HG03520 (cell line): ENCODE measurements around the gene EIPR1.

Experiments used
- ATAC-seq: cut with Tn5 transposase; IDR thresholded peaks from one replicate; pipeline ENCODE4 v1.9.1; 2021; ENCODE audit warnings: mild to moderate bottlenecking, moderate library complexity; ENCODE audit not compliant: unreplicated experiment

EIPR1 gene

DNA sequence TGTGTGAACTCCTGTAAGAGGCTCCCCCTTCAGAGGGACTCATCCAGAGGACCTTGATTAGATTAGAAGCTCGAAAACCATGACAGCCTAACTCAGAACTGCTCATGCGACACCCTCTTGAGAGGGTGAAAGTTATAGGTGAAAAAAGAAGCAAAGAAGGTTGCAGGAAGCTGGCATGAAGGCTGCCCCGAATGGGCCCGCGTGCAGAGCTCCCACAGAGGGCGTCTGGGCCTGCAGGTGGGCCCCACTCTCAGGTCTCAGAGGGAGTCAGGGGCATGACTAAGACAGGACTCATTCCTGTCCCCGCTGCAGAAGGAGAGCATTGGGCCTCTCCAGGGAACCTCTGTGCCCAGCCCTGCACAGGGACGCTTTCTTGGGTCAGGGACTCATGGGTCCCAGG is 235.4 kb downstream of the EIPR1 start:
- no peak for ATAC-seq

DNA sequence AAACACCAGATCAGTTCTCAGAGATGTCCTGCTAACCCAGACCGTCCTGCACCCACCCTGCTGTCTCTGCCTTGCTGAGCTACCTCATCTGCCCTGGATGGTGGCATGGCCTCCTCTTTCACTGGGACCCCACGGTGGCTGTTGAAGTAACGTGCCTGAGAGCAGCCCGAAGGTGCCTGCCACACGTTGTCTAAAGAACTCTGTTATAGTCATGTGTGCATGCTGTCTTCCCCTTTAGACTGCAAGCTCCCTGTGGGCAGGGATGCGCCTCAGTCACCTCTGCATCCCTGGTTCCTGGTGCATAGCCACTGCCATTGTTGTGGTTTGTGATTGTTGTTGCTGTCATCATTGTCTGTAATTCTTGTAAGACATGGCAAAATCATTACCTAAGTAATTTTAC is 235.9 kb downstream of the EIPR1 start:
- no peak for ATAC-seq

DNA sequence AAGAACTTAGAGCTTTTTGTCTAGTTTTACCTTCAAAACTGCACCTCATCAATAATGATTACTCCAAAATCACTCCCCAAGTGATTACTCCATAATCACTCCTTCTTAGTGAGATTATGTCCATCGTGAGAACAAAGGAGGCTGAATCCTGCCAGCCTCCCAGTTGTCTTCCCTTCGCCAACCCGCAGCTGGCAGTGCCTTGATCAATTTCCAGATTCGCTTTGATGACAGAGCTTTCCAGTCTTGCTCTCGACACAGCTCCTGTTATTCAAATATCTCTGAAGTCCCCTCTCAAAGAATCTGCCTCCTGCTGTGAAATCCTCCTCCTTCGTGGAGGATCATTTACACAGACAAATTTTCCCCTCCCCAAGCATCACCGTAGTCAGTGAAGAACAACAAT is 237.7 kb downstream of the EIPR1 start:
- ATAC-seq, result no peak
